GM18508 (cell line): ENCODE results near the gene FASTKD3.

ENCODE experiments used
- ATAC-seq: cut with Tn5 transposase; IDR thresholded peaks from one replicate; pipeline ENCODE4 v1.9.1; 2021; ENCODE audit warnings: moderate number of reproducible peaks; ENCODE audit not compliant: insufficient read depth, unreplicated experiment

The FASTKD3 gene

DNA sequence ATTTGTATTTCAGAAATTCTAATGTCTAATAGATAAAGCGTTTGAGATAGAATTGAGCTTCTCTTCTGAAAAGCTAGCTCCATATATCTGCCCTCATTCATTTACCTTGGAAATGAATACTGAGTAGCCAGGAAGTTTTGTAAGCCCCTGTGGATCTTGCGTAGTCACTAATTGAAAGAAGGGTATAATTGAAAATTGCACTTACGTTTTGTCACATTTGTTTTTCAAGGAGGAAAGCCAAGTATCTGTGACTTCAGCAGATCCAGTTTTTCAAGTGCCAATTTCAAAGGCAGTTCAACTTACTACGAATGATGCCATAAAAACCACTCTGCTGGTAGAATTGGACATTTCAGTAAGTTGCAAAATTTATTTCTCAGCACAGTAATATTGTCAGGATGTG is 14.1 kb upstream of the FASTKD3 start:
- no peak for ATAC-seq

DNA sequence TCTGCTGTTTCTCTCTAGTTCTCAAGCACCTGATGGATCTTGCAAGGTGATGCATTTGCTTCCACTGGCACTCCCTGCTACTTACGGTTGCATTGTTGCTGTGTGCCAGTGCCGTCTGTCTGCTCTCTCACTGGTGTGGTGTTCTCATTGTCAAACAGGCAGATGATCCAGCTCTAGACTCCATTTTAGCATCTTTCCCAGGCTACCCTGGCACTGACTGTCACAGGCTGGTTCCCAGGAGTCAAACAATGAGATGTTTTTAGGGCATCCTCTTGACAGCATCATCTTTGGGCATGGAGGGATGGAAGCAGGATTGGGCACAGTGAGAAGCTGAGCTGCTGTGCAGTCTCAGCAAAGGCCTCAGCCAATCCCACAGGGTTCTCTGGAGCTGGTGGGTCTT is 13.0 kb upstream of the FASTKD3 start:
- no peak for ATAC-seq

- no peak for ATAC-seq
These were observed 12.3 kb upstream of the FASTKD3 start for GRCh38 chr5:7881091-7881490.

DNA sequence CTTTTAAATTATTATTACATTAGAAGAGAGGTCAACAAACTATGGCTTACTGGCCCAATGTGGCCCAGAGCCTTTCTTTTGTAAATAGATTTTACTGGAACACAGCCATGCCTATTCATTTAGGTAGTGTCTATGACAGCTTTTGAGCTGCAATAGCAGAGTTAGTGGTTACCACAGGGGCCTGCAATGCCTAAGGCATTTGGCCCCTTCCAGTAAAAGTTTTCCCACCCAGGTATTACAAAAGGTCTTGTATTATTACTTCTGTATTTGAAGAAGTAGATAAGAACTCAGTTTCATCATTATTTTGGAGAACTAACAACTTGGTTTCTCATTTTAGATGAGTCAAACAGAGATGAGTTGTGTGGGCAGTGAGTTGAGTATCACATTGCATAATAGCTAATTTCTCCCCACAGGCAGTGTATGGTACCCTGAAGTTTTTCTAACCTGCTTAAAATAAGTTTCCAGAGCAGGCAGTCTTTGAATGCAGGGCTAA is 9.6 kb upstream of the FASTKD3 start:
- ATAC-seq: peak; percentile 98

- ATAC-seq: no peak
These were observed 9.0 kb upstream of the FASTKD3 start for GRCh38 chr5:7877851-7878250.

DNA sequence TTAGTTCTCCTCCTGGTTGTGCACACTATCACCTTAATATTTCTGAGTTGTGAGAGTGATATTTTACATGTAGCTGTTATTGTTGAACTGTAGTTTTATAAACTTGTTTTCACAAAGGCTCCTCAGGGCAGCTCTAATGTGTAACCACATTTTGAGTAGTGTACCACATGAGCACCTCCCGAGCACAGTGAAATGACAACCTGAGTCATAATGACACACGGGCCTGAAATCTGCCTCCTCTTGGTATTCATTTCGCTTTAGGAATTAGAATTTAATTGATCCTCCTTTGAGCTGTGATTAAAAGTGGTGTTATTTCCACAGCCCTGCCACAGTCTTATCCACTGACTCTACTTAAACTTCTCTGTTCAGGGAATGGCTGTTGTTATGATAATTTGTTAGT is 8.0 kb upstream of the FASTKD3 start:
- ATAC-seq: peak; percentile 41

GRCh38 chr5:7875151-7875550 is 6.3 kb upstream of the FASTKD3 start:
- ATAC-seq: no peak

GRCh38 chr5:7874639-7875038 is 5.8 kb upstream of the FASTKD3 start:
- ATAC-seq: no peak

DNA sequence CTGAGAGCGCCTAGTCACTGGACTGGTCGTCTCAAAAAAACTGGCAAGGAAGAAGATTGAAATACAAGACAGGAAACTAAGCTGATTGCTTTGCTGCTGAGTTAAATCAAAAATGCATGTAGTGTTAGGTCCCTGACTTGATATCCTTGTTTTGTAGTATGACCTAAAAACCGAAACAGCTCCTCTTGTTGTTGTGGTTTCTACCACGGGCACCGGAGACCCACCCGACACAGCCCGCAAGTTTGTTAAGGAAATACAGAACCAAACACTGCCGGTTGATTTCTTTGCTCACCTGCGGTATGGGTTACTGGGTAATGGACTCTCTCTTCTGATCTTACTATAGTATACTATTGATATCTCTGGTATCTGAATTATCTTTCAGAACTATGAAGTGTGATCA is 4.4 kb upstream of the FASTKD3 start:
- no peak for ATAC-seq

DNA sequence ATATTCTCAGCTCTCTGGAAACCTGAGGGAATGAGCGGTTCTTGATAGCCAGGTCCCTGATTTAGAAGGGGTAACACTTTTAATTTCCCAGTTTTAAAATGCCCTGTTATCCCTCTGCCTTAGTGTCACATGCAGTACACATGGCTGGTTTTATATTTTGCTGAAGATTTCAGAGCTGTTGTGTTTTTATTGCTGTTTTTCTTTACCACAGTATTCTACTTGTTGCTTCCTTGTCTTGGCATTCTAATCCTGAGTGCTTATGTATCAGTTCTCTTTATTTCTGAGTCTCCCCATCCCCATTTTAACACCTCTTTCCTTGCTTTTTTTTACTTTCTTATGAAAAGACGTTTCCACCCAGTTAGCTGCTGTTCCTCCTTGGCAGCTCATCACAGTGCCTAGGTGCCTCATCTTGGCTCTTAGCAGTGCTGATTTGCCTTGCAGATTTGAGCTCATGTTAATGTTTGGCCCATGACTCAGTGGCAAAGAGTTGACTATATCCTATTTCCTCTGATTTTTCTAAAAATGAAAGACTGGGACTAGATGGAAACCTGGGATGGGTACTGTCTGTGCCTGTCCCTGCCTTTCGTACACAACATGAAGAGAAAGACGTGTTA is 3.8 kb upstream of the FASTKD3 start:
- ATAC-seq: no peak

DNA sequence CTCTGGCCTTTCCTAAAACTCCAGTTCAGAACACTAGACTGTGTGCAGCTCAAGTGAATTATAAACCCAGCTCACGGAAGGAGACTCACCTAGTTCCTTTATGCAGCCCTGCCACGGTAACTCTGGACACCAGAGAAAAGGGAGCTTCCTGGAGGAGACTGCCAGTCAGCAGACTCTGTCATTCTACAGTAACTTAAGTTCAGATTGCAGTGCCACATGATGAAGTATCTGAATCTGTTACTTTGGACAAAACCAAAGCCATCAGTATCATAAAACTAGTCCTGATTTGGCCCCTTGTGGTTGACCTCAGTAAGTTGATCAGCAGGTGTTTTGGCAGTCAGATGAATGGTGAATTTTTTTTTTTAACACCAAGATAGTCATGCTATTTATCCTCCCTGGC is 2.8 kb upstream of the FASTKD3 start:
- ATAC-seq: no peak

DNA sequence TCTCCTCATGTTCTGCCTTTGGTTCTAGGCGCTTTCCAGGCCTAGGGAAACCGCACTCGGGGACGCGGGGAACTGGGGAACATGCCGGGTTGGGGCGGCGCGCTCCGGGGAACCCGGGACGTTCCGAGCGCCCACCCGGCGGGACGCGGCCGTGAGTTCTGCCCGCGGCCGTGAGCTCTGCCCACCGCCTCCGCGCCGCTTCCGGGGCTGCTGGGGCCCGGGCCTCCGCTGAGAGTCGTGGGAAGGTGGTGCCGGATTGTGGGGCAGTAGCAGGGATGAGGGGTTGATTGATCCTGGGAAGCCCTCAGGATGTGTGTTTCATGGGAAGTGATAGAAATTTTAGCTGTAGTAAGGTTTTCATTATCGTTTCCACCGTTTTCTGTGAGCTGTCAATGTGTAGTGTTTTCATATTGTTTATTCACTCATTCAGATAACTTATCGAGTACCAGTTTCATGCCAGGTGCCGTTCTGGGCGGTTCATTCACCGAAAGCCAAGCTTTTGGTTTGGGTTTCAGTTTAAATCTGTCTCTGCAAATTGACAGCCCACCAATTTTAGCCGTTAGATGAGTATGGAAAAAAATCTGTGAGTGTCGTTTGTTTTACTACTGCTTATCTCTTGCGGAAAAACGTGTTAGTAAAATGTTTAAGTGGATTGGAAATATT is 774 bp upstream of the FASTKD3 start:
- ATAC-seq: peak; percentile 25

- no peak for ATAC-seq
These were observed 431 bp downstream of the FASTKD3 start for GRCh38 chr5:7868427-7868772.

DNA sequence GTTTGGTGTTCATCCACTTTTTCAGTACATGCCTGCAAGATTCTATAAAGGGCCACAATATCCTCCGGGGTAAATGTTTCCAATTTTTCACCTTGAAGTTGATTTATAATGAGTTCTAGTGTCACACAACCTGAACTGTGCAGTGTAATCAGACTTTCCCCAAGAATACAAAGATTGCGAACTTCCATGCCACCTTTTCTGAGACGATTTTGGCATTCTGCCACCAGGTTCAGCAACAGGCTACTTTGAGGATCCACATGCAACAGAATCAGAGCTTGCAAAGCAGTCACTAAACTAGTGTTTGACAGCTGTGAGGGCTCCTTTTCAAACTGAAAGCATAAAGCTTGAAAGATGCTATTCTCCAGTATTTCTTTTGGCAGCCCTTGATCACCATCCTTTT is 1.6 kb downstream of the FASTKD3 start:
- no peak for ATAC-seq

DNA sequence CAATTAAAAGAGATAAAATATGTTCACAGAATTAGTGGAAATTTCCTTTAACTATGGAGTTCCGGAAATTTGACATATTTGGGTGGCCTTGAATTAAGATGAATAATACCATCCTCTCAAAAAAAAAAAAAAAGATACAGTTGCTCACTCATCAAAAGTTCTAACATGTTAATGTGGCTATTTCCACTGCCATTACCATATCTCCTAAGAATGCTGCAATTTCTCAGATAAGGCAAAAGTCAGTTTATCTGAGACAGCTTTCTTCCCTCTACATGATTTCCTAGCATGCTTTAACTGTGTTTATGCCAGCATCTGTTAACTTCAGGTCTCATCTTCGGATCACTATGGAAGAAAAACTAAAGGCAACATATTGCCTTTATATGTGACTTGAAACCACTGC is 2.6 kb downstream of the FASTKD3 start:
- ATAC-seq: no peak

DNA sequence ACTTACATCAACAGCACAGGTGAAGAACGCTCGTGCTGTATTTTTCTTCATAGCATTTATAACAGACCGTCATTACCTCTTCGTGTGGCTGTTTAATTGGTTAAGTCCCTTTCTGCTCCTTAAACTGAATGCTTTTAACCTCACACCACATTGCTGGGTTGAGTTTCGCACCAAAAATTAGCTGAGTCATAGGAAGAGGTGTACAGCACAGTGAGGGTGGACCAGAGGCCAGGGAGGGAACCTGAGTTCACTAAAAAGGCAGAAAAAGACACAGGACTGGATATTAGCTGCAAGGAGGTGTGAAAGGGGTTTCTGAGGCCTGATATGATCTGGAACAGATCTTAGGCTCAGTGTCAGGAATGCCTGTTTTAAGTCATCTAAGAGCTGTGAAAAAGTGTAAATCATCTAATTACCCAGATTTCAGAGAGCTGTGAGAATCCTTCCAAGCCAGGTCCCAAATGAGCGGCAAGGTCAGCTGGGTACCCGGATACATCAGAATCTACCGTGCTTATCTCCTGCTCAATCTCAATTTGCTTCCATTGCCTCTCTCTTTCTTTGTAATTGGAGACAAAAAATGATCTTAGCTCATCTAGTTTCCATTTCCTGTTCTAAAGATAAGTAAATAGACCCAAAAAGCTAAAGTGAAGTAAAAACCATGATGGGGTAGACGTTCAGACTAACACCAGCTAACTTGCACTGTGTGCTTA is 10.8 kb downstream of the FASTKD3 start:
- ATAC-seq: no peak

GRCh38 chr5:7857361-7857760 is 11.5 kb downstream of the FASTKD3 start:
- no peak for ATAC-seq

- no peak for ATAC-seq
These were observed 12.0 kb downstream of the FASTKD3 start for GRCh38 chr5:7856855-7857254.

- no peak for ATAC-seq
These were observed 13.2 kb downstream of the FASTKD3 start for GRCh38 chr5:7855611-7856010.

DNA sequence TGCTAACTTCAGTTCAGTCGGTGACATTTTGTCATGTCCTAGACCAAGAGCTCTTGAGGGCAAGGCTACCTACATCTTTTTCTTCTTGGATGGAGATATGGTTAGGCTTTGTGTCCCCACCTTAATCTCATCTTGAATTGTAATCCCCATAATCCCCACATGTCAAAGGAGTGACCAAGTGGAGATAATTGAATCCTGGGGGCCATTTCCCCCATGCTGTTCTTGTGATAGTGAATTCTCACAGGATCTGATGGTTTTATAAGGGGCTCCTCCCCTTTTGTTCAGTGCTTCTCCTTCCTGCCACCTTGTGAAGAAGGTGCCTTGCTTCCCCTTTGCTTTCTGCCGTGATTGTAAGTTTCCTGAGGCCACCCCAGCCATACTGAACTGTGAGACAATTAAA is 15.8 kb downstream of the FASTKD3 start:
- ATAC-seq: no peak

DNA sequence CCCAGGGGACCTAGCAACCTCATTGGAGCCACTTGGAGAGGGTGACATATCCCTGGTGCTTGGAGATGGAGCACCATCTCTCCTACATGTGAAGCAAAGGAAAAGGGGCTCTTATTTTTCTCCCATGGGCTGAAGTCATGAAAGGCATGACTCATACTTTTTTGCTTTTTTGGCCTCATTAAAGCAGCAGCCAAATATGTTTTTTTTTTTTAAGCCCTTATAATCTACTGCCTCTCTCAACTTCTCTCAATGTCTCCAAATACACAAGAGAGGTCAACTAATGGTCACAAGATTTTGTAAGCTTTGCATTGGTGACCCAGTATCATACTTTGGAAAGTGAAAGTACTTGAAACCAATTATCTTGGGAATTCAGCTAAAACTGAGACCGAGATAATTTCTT is 16.3 kb downstream of the FASTKD3 start:
- ATAC-seq: no peak
